Erythroblast (primary cell): ENCODE measurements around the gene ARMC8.

Experiments
- DNase-seq, 2 experiments: peaks; one replicate each; lab custom pipeline; 2025; lab: John Stamatoyannopoulos, UW
- GATA1 ChIP-seq: IDR thresholded peaks from 2 replicates; pipeline ENCODE4 v1.6.1; 2011; ENCODE audit warnings: low read depth, mild to moderate bottlenecking, control low read depth, low read length, moderate library complexity
- POLR2A ChIP-seq: IDR thresholded peaks from 2 replicates; pipeline ENCODE4 v1.6.1; 2011; ENCODE audit warnings: mild to moderate bottlenecking, low read length

Gene ARMC8

DNA sequence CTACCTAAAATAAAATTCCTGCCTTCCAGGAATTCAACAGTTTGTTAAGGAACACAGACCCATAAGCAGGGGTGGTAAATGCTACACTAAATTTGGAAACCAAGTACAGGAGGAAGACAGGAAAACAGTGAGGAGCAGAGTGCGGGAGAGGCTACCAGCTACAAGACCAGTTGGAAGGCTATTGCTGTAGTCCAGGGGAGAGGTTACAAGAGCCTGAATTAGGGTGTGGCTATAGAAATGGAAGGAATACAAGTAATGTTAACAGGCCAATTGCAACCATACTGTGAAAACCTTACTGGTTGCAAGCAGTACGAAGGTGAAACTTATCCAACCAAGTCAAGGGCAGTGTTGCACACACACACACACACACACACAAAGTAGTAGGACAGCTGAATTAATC is 880 bp upstream of the ARMC8 start:
- no peak for TF ChIP-seq POLR2A
- no peak for TF ChIP-seq GATA1
- peak; percentile 51 to 65 for DNase-seq

DNA sequence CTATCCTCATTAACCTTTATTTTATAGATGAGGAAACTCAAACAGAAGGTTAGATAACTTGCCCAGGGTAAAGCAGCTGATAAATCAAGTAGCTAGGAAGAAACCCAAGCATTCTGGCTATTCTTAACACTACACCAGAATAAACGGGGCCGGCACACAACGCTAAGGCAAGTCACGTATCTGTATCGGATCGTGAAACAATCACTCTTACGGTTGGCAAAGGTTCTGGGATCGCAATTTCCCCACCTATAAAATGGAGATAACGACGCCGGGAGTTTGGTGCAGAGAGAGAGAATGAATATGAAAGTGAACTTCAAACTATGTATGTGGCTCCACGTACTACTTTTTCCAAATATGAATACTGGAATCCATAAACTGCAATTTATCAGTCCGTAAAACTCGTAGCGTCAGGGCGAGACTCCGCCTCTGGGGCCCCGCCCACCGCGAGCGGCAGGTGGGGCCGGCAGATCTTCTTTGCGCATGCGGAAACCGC is 252 bp upstream of the ARMC8 start:
- TF ChIP-seq POLR2A (no peak), GATA1 (no peak)

DNA sequence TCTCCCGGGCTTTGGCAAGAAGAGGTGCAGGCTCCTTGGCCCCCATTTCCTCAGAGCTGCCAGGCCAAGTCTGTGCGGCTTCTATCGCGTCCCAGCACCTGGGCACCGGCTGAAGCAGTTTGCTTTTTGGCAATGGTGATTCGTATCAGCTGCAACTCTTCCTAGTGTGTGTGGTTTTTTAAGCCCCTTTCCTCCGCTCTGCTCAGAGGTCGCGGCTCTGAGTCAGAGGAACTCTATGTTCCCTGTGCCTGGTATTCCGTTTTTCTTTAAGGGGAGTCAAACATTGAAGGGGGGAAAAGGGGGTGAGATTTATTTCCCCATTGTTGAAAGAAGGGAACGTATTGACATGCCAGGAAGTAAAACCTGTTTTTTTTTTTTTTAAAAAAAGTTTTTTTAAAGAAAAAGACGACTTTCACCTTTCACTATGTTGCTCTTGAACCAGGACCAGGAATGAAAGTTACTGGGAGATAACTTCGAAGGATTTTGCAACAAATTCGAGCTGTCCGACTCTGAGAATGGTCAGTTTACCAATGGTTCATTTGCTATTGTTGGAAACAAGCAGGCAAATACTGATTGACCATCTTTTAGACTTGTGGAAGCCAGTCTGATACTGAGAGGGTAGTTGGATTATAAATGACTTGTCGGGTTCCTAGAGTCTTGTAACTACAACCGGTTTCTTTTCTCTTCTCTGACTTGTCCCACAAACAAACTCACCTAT is 1.1 kb downstream of the ARMC8 start:
- TF ChIP-seq POLR2A (no peak), GATA1 (no peak)
- peak; percentile 90 to 94 for DNase-seq

More for the DNA sequence above, 252 bp upstream of the ARMC8 start:
- peak; percentile 94 to 96 for DNase-seq

- TF ChIP-seq GATA1 = no peak
- TF ChIP-seq POLR2A = no peak
- DNase-seq = no peak
Observed at GRCh38 chr3:138195481-138195880, 8.4 kb downstream of the ARMC8 start.

DNA sequence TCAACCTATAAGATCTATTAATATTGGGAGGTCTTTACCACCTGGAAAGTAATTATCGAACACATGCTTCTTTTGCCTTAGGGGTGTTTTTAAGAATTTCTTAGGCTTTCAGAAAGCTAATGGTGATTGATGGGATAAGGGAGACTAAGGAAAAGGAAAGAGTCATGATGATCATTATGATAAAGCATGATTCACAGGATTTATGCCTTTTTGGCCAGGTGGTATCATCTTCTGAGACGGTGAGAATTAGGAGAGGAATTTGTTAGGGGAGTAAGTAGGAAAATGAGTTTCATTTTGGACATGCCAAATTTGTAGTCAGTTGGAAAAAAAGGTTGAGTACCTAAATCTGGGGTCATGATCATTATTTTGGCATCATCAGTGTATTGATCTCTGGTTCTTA is 8.9 kb downstream of the ARMC8 start:
- DNase-seq = no peak

GRCh38 chr3:138197058-138197457 is 10.0 kb downstream of the ARMC8 start:
- DNase-seq = peak; percentile 76 to 77

More for the DNA sequence above, 8.9 kb downstream of the ARMC8 start:
- TF ChIP-seq POLR2A (no peak), GATA1 (no peak)

DNA sequence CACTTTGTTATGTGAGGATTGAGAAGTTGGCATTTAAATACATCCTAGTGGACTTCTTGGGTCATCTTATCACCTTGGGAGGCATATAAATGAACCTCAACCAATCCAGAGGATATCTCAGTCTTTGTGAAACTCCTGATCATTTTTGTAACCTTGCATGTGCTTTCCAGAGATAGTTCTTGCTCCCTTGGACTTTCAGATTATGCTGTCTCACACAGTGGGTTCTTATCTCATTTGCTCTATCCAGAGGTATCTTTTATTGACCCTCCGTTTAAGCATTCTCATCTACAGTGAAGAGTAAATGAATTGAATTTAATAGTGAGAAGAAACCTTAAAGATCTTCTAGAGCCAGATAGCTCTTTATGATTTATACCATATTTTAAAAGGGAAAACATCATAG is 10.4 kb downstream of the ARMC8 start:
- peak; percentile 64 to 80 for DNase-seq
- no peak for TF ChIP-seq GATA1
- TF ChIP-seq POLR2A = no peak

More at GRCh38 chr3:138197058-138197457, 10.0 kb downstream of the ARMC8 start:
- no peak for TF ChIP-seq POLR2A
- no peak for TF ChIP-seq GATA1

GRCh38 chr3:138199851-138200250 is 12.8 kb downstream of the ARMC8 start:
- DNase-seq = peak; percentile 86 to 94
- TF ChIP-seq POLR2A = no peak
- peak; percentile 64 for TF ChIP-seq GATA1

GRCh38 chr3:138200424-138200823 is 13.3 kb downstream of the ARMC8 start:
- TF ChIP-seq GATA1 = no peak
- no peak for TF ChIP-seq POLR2A
- DNase-seq = peak; percentile 78 to 85

- TF ChIP-seq POLR2A (no peak), GATA1 (no peak)
- peak in 1 of 2 experiments; percentile 15 for DNase-seq
Observed at GRCh38 chr3:138202945-138203701, 16.0 kb downstream of the ARMC8 start.

DNA sequence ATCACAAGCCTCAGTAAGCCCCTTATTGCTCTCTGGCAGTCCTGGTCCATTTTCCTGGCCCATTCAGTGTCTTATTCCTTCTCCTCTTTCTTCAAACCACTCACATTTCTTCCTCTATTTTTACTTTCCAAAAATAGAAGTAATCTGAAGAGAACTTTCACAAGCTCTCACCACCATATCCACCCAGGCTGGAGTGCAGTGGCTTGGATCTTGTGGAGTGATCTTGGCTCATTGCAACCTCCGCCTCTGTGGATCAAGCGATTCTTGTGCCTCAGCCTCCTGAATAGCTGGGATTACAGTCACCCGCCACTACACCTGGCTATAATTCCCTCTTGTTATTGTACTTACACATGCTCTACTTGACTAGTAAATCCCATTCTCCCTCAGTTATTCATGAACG is 16.8 kb downstream of the ARMC8 start:
- TF ChIP-seq GATA1 (no peak), POLR2A (no peak)
- no peak for DNase-seq

DNA sequence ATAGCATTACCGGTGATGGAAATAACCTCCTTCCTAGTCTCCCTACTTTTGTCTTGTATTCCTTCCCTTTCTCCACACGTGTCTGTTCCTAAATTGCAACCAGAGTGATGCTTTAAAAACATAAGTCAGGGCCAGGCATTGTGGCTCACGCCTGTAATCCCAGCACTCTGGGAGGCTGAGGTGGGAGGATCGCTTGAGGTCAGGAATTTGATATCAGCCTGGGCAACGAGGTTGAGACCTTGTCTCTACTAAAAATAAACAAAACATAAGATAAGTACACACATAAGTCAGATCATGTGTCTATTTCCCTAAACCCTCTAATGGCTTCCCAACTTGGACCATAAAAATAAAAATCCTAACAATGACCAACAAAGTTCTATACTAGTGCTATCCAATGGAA is 18.4 kb downstream of the ARMC8 start:
- DNase-seq = peak in 1 of 2 experiments; percentile 9
- TF ChIP-seq GATA1 (no peak), POLR2A (no peak)

GRCh38 chr3:138206196-138206595 is 19.1 kb downstream of the ARMC8 start:
- DNase-seq = peak in 1 of 2 experiments; percentile 19
- TF ChIP-seq GATA1 = no peak
- no peak for TF ChIP-seq POLR2A

DNA sequence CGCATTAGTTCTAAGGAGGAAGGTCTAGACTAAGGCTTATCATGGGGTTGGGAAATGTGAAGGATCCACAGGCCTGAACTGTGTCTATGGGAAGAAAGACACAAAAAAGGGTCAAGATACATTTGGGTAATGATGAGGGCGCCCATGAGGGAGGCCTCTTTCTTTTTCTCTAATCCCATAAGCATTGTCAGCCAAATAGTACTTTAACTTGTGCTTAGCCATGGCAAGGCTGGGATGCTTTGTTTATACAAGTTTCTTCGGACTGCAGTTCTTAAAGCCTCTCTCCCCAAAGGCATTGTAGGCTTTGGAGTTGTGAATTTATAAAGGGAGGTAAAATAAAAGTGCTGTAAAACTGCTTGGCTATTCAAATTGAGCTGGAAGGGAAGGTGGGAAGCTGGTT is 23.4 kb downstream of the ARMC8 start:
- TF ChIP-seq POLR2A (no peak), GATA1 (no peak)

More for the DNA sequence above, 23.4 kb downstream of the ARMC8 start:
- DNase-seq = no peak
